Activated T-cell treated with anti-CD3 and anti-CD28 coated beads, Interleukin-2, amount 50 U/mL, for 72 hours (primary cell): Measurements from ENCODE around the gene RTKN2. TPM values are rescaled to one million over a fixed set of nuclear protein-coding genes. Genes with fewer than 3 reads are reported as not detected.

Experiments
- ATAC-seq, 2 donors: fragments of 150-1000 bp; cut with Tn5 transposase; replicated peaks in 1 of 2; 2 replicates each; pipeline ENCODE4 v1.10.0; 2021; ENCODE audit warnings: moderate library complexity in 2 of 2, mild to moderate bottlenecking in 1 of 2
- DNase-seq, 2 donors: peaks; one replicate each; pipeline ENCODE4 v3.0.0; 2021 to 2022; ENCODE audit warnings: mixed read lengths in 1 of 2
- H3K27ac Mint-ChIP-seq: one replicate; pipeline ENCODE4 v1.8.0; 2022; ENCODE audit warnings: mild to moderate bottlenecking, moderate library complexity, mixed read lengths
- H3K27me3 Mint-ChIP-seq: one replicate; pipeline ENCODE4 v1.8.0; 2022; ENCODE audit warnings: low read depth, mixed read lengths
- H3K36me3 Mint-ChIP-seq, 2 donors: one replicate each; pipeline ENCODE4 v1.8.0; 2022; ENCODE audit warnings: mixed read lengths in 2 of 2, mild to moderate bottlenecking in 1 of 2; ENCODE audit not compliant: insufficient read depth in 2 of 2
- H3K4me1 Mint-ChIP-seq: one replicate; pipeline ENCODE4 v1.8.0; 2022; ENCODE audit warnings: low read depth, mixed read lengths
- H3K4me3 Mint-ChIP-seq, 2 donors: one replicate each; pipeline ENCODE4 v1.8.0; 2022; ENCODE audit warnings: mild to moderate bottlenecking in 2 of 2, mixed read lengths in 2 of 2, moderate library complexity in 2 of 2
- H3K9me3 Mint-ChIP-seq, 2 donors: one replicate each; pipeline ENCODE4 v1.8.0; 2022; ENCODE audit warnings: mixed read lengths in 2 of 2
- total RNA-seq, 2 donors: library from RNA; stranded (reverse); gene quantifications; one replicate each; pipeline ENCODE4 v1.2.3, GENCODE V29; 2022

RTKN2 gene
- total RNA-seq, 2 donors from 2014 or later, result 9.8 to 18.7 TPM

DNA sequence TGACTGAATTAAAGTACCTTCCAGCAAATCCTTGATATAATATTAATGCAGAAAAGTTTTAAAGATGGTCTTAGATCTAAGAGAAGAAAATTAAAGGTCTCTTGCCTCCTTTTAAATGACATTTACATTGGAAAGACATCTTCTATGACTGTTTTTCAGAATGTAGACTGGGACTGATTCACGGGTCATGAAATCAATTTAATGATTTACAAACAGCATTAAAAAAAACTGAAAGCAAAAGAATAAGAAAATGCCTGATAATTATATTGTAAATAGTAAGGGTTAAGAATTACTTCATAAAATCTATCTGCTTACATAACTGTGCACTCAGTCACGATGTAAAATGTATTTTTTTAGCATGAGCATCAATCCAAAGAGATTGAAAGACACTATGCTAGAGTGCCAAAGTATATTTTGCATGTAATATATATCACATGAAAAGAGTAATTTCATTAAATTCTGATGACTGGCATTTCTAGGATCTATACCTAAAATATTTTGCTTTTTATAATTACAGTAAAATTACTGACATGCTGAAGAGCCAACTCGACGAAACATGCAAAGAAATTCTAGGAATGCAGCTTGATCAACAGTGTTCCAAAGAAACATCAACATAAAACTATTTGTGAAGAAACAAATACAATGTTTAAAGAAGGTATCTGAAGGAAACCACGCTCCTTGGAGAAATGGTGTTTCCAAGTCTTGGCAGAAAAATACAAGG lies 35.1 kb downstream of the RTKN2 start:
- Mint-ChIP-seq H3K4me3 (peak overlapping the region; percentile 57 to 85), H3K27me3 (no peaks in the 10 kb centered on the region), H3K9me3 (no peaks in the 10 kb centered on the region), H3K36me3 (peaks cover 2% of the 10 kb centered on the region in 2 donors), H3K4me1 (peaks cover 45% of the 10 kb centered on the region), H3K27ac (peak overlapping the region; percentile 99)
- no peak for DNase-seq
- ATAC-seq, result no peak

DNA sequence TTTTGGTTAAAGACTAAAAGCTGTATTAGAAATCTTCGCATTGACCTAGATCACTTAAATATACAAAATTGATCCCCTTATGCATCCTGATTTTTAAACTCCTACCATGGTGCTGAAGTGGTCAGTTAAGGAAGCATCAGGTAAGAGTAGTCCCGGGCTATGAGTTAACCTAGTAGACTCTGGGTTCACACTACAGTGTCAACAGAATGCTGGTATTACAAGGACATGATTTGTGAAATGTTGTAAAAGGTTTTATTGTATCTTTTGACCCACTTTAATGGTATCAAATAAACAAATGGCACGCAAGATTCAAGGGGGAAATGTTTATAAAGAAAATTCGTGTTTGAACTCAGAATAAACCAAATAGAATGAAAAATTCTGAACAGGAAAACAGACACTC lies 36.8 kb downstream of the RTKN2 start:
- no peak overlapping the region for H3K27ac Mint-ChIP-seq
- peak overlapping the region in 1 of 2 donors; percentile 68 for H3K4me3 Mint-ChIP-seq
- H3K4me1 Mint-ChIP-seq, result peaks cover 33% of the 10 kb centered on the region
- H3K9me3 Mint-ChIP-seq, result no peaks in the 10 kb centered on the region
- H3K27me3 Mint-ChIP-seq, result no peaks in the 10 kb centered on the region
- DNase-seq (no peak), ATAC-seq (no peak)
- peaks cover 2% of the 10 kb centered on the region in 2 donors for H3K36me3 Mint-ChIP-seq

- Mint-ChIP-seq H3K36me3 (peaks cover 2% of the 10 kb centered on the region in 2 donors), H3K4me1 (peaks cover 28% of the 10 kb centered on the region), H3K27ac (peak overlapping the region; percentile 70), H3K4me3 (peak overlapping the region in 1 of 2 donors; percentile 68), H3K9me3 (no peaks in the 10 kb centered on the region), H3K27me3 (no peaks in the 10 kb centered on the region)
- ATAC-seq (no peak), DNase-seq (no peak)
These were observed 37.3 kb downstream of the RTKN2 start for GRCh38 chr10:62231371-62231770.

DNA sequence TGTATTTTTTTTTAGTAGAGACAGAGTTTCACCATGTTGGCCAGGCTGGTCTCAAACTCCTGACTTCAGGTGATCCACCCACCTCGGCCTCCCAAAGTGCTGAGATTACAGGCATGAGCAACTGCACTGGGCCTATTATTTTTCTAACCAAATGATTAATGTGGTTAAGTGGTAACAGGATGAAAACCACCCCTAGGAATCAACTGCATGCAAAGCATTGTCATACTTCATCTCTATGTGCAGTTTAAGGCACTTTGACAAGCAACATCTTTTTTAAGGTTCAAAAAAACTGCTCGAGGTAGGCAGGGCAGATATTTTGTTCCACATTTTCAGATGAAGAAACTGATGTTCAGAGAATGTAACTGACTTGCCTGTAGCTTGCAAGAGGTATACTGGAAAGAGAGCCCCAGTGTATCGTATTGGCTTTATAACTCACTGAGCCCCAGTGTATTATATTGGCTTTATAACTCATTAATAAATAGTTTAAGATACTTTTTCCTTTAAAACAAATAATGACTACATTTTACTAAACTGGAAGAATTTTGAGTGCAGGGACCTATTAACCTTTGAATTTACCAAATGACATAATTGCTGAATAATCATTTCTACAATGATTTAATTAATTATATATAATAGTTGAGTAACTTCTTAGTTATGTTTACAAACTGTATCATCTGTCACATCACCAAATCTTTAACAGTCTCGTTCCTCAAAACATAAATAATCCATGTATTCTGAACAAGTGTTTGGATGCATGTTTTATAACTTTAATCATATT lies 38.1 kb downstream of the RTKN2 start:
- DNase-seq, result no peak
- peaks cover 30% of the 10 kb centered on the region for H3K4me1 Mint-ChIP-seq
- H3K36me3 Mint-ChIP-seq, result peaks cover 2% of the 10 kb centered on the region in 2 donors
- H3K9me3 Mint-ChIP-seq, result no peaks in the 10 kb centered on the region
- no peak overlapping the region for H3K27ac Mint-ChIP-seq
- ATAC-seq, result no peak
- H3K4me3 Mint-ChIP-seq, result no peak overlapping the region
- no peaks in the 10 kb centered on the region for H3K27me3 Mint-ChIP-seq

- peaks cover 4 to 12% of the 10 kb centered on the region in 2 donors for H3K36me3 Mint-ChIP-seq
- peaks cover 20% of the 10 kb centered on the region for H3K4me1 Mint-ChIP-seq
- H3K27ac Mint-ChIP-seq, result no peak overlapping the region
These were observed 43.3 kb downstream of the RTKN2 start for GRCh38 chr10:62225362-62225761.

GRCh38 chr10:62224606-62225005 lies 44.0 kb downstream of the RTKN2 start:
- no peak overlapping the region for H3K27ac Mint-ChIP-seq
- H3K27me3 Mint-ChIP-seq, result no peaks in the 10 kb centered on the region
- H3K4me3 Mint-ChIP-seq, result peak overlapping the region in 1 of 2 donors; percentile 2
- H3K36me3 Mint-ChIP-seq, result peaks cover 4 to 12% of the 10 kb centered on the region in 2 donors
- ATAC-seq, result no peak
- no peak for DNase-seq
- peaks cover 20% of the 10 kb centered on the region for H3K4me1 Mint-ChIP-seq
- peaks cover 0 to 2% of the 10 kb centered on the region in 2 donors for H3K9me3 Mint-ChIP-seq

More at GRCh38 chr10:62225362-62225761, 43.3 kb downstream of the RTKN2 start:
- Mint-ChIP-seq H3K9me3 (peaks cover 0 to 2% of the 10 kb centered on the region in 2 donors), H3K27me3 (no peaks in the 10 kb centered on the region), H3K4me3 (peak overlapping the region in 1 of 2 donors; percentile 8)
- ATAC-seq (peak; percentile 86 to 89), DNase-seq (no peak)

DNA sequence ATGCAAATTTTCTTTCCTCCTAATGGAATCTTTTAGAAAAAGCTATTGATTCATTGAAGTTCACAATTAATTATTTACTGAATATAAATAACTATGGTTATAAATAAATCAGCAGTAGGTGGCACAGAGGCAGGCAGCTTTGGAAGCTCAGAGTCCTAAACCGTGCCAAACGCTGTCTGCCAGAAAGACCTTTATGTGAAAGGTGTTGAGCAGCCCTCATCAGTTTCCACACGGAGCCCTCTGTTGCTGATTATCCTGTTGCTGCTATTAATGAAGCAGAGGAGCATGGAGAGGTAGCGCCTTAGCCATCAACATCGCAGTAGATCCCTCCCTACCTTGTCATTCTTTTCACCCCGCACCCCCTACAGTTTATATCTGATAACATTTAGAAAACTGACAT lies 51.0 kb downstream of the RTKN2 start:
- H3K36me3 Mint-ChIP-seq, result peaks cover 3% of the 10 kb centered on the region in 2 donors
- H3K27me3 Mint-ChIP-seq, result no peaks in the 10 kb centered on the region
- peak overlapping the region; percentile 54 for H3K27ac Mint-ChIP-seq
- ATAC-seq (peak in 1 of 2 donors; percentile 26), DNase-seq (no peak)
- peak overlapping the region in 1 of 2 donors; percentile 44 for H3K4me3 Mint-ChIP-seq
- H3K9me3 Mint-ChIP-seq, result no peaks in the 10 kb centered on the region
- no peaks in the 10 kb centered on the region for H3K4me1 Mint-ChIP-seq

DNA sequence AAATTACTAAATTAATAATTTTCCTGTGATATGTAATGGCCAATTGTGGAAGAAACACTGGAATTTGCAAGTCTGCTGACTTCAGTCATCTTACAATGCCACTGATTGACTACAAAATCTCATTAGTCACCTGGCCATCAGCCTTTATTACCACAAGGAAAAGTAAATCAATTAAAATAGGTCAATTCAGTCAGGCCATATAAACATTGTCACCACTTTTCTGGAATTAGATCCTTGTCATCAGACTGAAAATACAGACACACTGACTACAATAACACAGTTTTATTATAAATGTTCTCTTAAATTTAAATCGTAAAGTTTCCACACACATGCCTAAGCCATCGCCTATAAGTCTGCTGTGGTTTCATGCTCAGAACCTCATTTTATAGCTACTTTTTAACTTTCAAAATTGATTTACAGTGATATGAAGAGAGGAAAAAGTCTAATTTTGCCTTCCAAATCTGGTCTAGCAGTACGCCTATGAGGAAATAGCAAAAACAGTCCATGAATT lies 54.2 kb downstream of the RTKN2 start:
- no peaks in the 10 kb centered on the region for H3K9me3 Mint-ChIP-seq
- H3K27ac Mint-ChIP-seq, result no peak overlapping the region
- no peaks in the 10 kb centered on the region for H3K4me1 Mint-ChIP-seq
- DNase-seq, result no peak
- no peak overlapping the region for H3K4me3 Mint-ChIP-seq
- no peak for ATAC-seq
- H3K36me3 Mint-ChIP-seq, result peaks cover 2 to 6% of the 10 kb centered on the region in 2 donors
- no peaks in the 10 kb centered on the region for H3K27me3 Mint-ChIP-seq

DNA sequence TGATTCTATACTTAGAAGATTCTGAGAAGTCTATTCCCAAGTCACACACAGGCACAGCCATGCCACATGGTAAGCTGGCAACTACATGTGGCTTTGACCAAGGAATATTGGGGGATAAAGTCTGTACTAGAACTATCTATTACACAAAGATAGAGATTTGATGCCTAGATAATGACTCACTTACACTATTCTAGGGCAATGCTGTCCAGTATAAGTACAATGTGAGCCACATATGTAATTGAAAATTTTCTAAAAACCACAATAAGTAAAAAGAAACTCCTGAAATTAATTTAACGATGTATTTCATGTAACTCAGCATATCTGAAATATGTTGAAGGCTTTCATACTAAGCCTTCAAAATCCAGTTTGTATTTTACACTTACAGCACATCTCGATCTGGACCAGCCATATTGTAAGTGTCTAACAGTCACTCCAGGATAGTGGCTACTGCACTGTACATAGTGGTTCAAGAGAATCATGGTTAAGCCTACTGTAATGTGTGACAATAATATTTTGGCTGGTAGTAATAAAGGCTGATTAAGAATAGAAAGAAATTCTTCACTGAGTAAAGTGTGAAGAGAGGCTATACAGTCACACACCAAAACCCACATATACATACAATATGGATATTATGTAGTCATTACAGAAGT lies 62.8 kb downstream of the RTKN2 start:
- H3K4me3 Mint-ChIP-seq, result peak overlapping the region in 1 of 2 donors; percentile 32
- ATAC-seq (peak; percentile 24 to 77), DNase-seq (no peak)
- H3K9me3 Mint-ChIP-seq, result no peaks in the 10 kb centered on the region
- no peaks in the 10 kb centered on the region for H3K27me3 Mint-ChIP-seq
- H3K27ac Mint-ChIP-seq, result no peak overlapping the region
- H3K4me1 Mint-ChIP-seq, result peaks cover 16% of the 10 kb centered on the region
- H3K36me3 Mint-ChIP-seq, result peaks cover 7% of the 10 kb centered on the region in 2 donors

DNA sequence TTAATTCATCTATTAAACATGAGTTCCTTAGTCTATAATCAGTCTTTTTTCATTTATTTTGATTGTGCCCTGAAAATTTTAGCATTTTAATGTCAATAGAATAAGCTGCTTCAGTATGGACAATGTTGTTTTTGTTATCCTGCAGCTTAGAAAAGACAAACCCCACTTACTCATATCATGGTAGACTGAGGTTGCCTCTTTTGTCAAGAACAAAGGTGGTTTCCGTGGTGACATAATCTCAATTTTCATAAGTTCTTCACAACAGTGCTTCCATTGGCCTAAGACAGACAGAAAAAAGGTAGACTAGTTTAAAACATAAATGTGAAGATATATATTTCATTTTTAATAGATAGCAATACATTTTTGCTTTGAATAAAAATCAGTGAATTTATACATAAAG lies 69.1 kb downstream of the RTKN2 start:
- peaks cover 2 to 8% of the 10 kb centered on the region in 2 donors for H3K36me3 Mint-ChIP-seq
- no peaks in the 10 kb centered on the region for H3K9me3 Mint-ChIP-seq
- peak overlapping the region; percentile 7 to 28 for H3K4me3 Mint-ChIP-seq
- H3K27me3 Mint-ChIP-seq, result no peaks in the 10 kb centered on the region
- H3K27ac Mint-ChIP-seq, result peak overlapping the region; percentile 18
- ATAC-seq (peak; percentile 97 to 99), DNase-seq (no peak)
- peaks cover 49% of the 10 kb centered on the region for H3K4me1 Mint-ChIP-seq

GRCh38 chr10:62196528-62196927 lies 72.1 kb downstream of the RTKN2 start:
- DNase-seq (no peak), ATAC-seq (no peak)
- H3K27ac Mint-ChIP-seq, result no peak overlapping the region
- peaks cover 55% of the 10 kb centered on the region for H3K4me1 Mint-ChIP-seq
- H3K27me3 Mint-ChIP-seq, result no peaks in the 10 kb centered on the region
- H3K4me3 Mint-ChIP-seq, result no peak overlapping the region
- peaks cover 0 to 1% of the 10 kb centered on the region in 2 donors for H3K36me3 Mint-ChIP-seq
- no peaks in the 10 kb centered on the region for H3K9me3 Mint-ChIP-seq

DNA sequence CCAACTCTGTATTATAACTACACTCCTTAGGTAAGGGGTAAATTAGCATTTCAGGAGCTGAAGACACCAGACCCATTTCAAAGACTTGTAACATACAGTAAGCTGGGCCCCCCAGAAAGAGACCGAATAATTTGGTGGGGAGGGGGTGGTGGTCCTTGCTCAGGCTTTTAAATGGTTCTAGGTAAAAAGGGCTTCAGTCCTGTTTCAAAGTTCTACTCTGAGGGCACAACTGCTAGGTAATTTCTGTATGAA lies 73.0 kb downstream of the RTKN2 start:
- DNase-seq (no peak), ATAC-seq (no peak)
- peak overlapping the region; percentile 97 for H3K27ac Mint-ChIP-seq

More for the DNA sequence above, 73.0 kb downstream of the RTKN2 start:
- peak overlapping the region; percentile 53 to 70 for H3K4me3 Mint-ChIP-seq
- H3K36me3 Mint-ChIP-seq, result peaks cover 3 to 4% of the 10 kb centered on the region in 2 donors
- H3K9me3 Mint-ChIP-seq, result peaks cover 3% of the 10 kb centered on the region in 2 donors
- peaks cover 64% of the 10 kb centered on the region for H3K4me1 Mint-ChIP-seq
- H3K27me3 Mint-ChIP-seq, result no peaks in the 10 kb centered on the region
